GM21447 (cell line): ENCODE results near the gene AKR1D1.
A peak's percentile ranks its signal among the peaks of the same experiment; 100 is the strongest.
"Not testable (repeated sequence)": the region's sequence is repeated elsewhere in the genome, so short reads cannot be mapped to it uniquely, and the experiment has no call there.

ENCODE experiments used
- ATAC-seq: cut with Tn5 transposase; IDR thresholded peaks from one replicate; pipeline ENCODE4 v1.9.1; 2021; ENCODE audit not compliant: unreplicated experiment

The AKR1D1 gene

GRCh38 chr7:138076196-138076595 lies at the start of gene AKR1D1:
Gene AKR1D1, plus strand, starts transcription at chr7:138076459. Its CDS starts 60 bp downstream, at chr7:138076519.
- no peak for ATAC-seq

GRCh38 chr7:138027100-138027499 lies 49.2 kb upstream of the AKR1D1 start:
- no peak for ATAC-seq

GRCh38 chr7:138029126-138029525 lies 47.1 kb upstream of the AKR1D1 start:
- no peak for ATAC-seq

- no peak for ATAC-seq
Measured at GRCh38 chr7:138029941-138030340, 46.3 kb upstream of the AKR1D1 start.

GRCh38 chr7:138030679-138031351 lies 45.4 kb upstream of the AKR1D1 start:
- no peak for ATAC-seq

- peak; percentile 72 for ATAC-seq
Measured at GRCh38 chr7:138032186-138032585, 44.1 kb upstream of the AKR1D1 start.

- ATAC-seq = no peak
Measured at GRCh38 chr7:138032770-138033169, 43.5 kb upstream of the AKR1D1 start.

GRCh38 chr7:138033241-138033640 lies 43.0 kb upstream of the AKR1D1 start:
- no peak for ATAC-seq

GRCh38 chr7:138036135-138036534 lies 40.1 kb upstream of the AKR1D1 start:
- no peak for ATAC-seq

- ATAC-seq = not testable (repeated sequence)
Measured at GRCh38 chr7:138040063-138040462, 36.2 kb upstream of the AKR1D1 start.

- no peak for ATAC-seq
Measured at GRCh38 chr7:138044897-138045296, 31.4 kb upstream of the AKR1D1 start.

- ATAC-seq = no peak
Measured at GRCh38 chr7:138047907-138048306, 28.4 kb upstream of the AKR1D1 start.

GRCh38 chr7:138049505-138050116 lies 26.6 kb upstream of the AKR1D1 start:
- no peak for ATAC-seq

GRCh38 chr7:138051712-138052247 lies 24.5 kb upstream of the AKR1D1 start:
- ATAC-seq = not testable (repeated sequence)

GRCh38 chr7:138052696-138053095 lies 23.6 kb upstream of the AKR1D1 start:
- ATAC-seq = no peak

- ATAC-seq = not testable (repeated sequence)
Measured at GRCh38 chr7:138055698-138056097, 20.6 kb upstream of the AKR1D1 start.

GRCh38 chr7:138063400-138063799 lies 12.9 kb upstream of the AKR1D1 start:
- ATAC-seq = no peak

GRCh38 chr7:138064856-138065357 lies 11.4 kb upstream of the AKR1D1 start:
- no peak for ATAC-seq

GRCh38 chr7:138065827-138066226 lies 10.4 kb upstream of the AKR1D1 start:
- ATAC-seq = no peak

GRCh38 chr7:138066954-138067394 lies 9.3 kb upstream of the AKR1D1 start:
- peak; percentile 70 for ATAC-seq

GRCh38 chr7:138067774-138068173 lies 8.5 kb upstream of the AKR1D1 start:
- no peak for ATAC-seq

GRCh38 chr7:138070908-138071307 lies 5.4 kb upstream of the AKR1D1 start:
- ATAC-seq = no peak
